ENCODE data around the gene PNMA8C. TPM values are rescaled to one million over a fixed set of nuclear protein-coding genes. Genes with fewer than 3 reads are reported as not detected.

The PNMA8C gene
- total and polyA plus RNA-seq, 12 donors = 0.47 to 4.4 (median 1.9) TPM

- peak in 4 of 7 donors; percentile 22 to 51 (median 26) for DNase-seq
- TF ChIP-seq POLR2A (IDR thresholded peaks at IDR 0.05) (no peak), CTCF (IDR thresholded peaks at IDR 0.05) (no peak)
Measured at GRCh38 chr19:46383846-46384245, 44.9 kb downstream of the PNMA8C start.

GRCh38 chr19:46383171-46383815, 45.4 kb downstream of the PNMA8C start:
- Histone ChIP-seq H3K27ac (no peak overlapping the region), H3K27me3 (no peaks in the 10 kb centered on the region), H3K4me1 (replicated peaks in 1 of 2) (peaks cover 0 to 33% of the 10 kb centered on the region in 2 donors), H3K9me3 (replicated peaks in 1 of 3) (no peaks in the 10 kb centered on the region), H3K4me3 (no peak overlapping the region), H3K36me3 (replicated peaks in 1 of 2) (peaks cover 0 to 84% of the 10 kb centered on the region in 2 donors)
- 84 to 87% (median 86%) methylated on average over 22 of the region's 23 CpGs for WGBS, 4 donors
- intact Hi-C loops (cut with DNase I) = loop anchor here in 1 of 2 donors (10.0 kb wide), 1 partner anchor 98 kb away; no protein-coding TSS in a partner anchor
- TF ChIP-seq CTCF (IDR thresholded peaks at IDR 0.05) (no peak), POLR2A (IDR thresholded peaks at IDR 0.05) (no peak)
- peak in 4 of 7 donors; percentile 9 to 30 (median 15) for DNase-seq

More at GRCh38 chr19:46383846-46384245, 44.9 kb downstream of the PNMA8C start:
- 76 to 93% (median 78%) methylated on average over 6 to 7 of the region's 7 CpGs for WGBS, 4 donors
- Histone ChIP-seq H3K4me1 (replicated peaks in 1 of 2) (peaks cover 0 to 33% of the 10 kb centered on the region in 2 donors), H3K36me3 (replicated peaks in 1 of 2) (peaks cover 0 to 86% of the 10 kb centered on the region in 2 donors), H3K27ac (no peak overlapping the region), H3K4me3 (no peak overlapping the region), H3K27me3 (no peaks in the 10 kb centered on the region), H3K9me3 (replicated peaks in 1 of 3) (no peaks in the 10 kb centered on the region)
- intact Hi-C loops (cut with DNase I) = loop anchor here in 1 of 2 donors (10.0 kb wide), 1 partner anchor 99 kb away; no protein-coding TSS in a partner anchor

GRCh38 chr19:46381756-46382345, 46.9 kb downstream of the PNMA8C start:
- Histone ChIP-seq H3K27me3 (no peaks in the 10 kb centered on the region), H3K4me3 (no peak overlapping the region), H3K27ac (no peak overlapping the region), H3K36me3 (replicated peaks in 1 of 2) (peaks cover 0 to 81% of the 10 kb centered on the region in 2 donors), H3K4me1 (replicated peaks in 1 of 2) (peaks cover 0 to 40% of the 10 kb centered on the region in 2 donors), H3K9me3 (replicated peaks in 1 of 3) (no peaks in the 10 kb centered on the region)
- DNase-seq = peak in 4 of 7 donors; percentile 10 to 44 (median 16)
- intact Hi-C loops (cut with DNase I) = loop anchor here in 1 of 2 donors (10.0 kb wide), 1 partner anchor 97 kb away; no protein-coding TSS in a partner anchor
- TF ChIP-seq POLR2A (IDR thresholded peaks at IDR 0.05) (no peak), CTCF (IDR thresholded peaks at IDR 0.05) (no peak)
- WGBS, 4 donors = 87 to 93% (median 91%) methylated on average over 15 of the region's 15 CpGs

GRCh38 chr19:46381346-46381745, 47.4 kb downstream of the PNMA8C start:
- intact Hi-C loops (cut with DNase I) = loop anchor here in 1 of 2 donors (10.0 kb wide), 1 partner anchor 97 kb away; no protein-coding TSS in a partner anchor
- 96 to 100% (median 98%) methylated on average over 2 of the region's 2 CpGs for WGBS, 4 donors
- no peaks in the 10 kb centered on the region for H3K27me3 ChIP-seq
- no peaks in the 10 kb centered on the region for H3K9me3 ChIP-seq (replicated peaks in 1 of 3)
- H3K27ac ChIP-seq = no peak overlapping the region
- TF ChIP-seq CTCF (IDR thresholded peaks at IDR 0.05) = no peak
- no peak for TF ChIP-seq POLR2A (IDR thresholded peaks at IDR 0.05)
- peaks cover 0 to 83% of the 10 kb centered on the region in 2 donors for H3K36me3 ChIP-seq (replicated peaks in 1 of 2)
- H3K4me3 ChIP-seq = no peak overlapping the region
- H3K4me1 ChIP-seq (replicated peaks in 1 of 2) = peaks cover 0 to 40% of the 10 kb centered on the region in 2 donors
- peak in 4 of 7 donors; percentile 4 to 42 (median 6) for DNase-seq

All from adrenal gland (tissue), 12 donors.